Upper lobe of left lung (tissue), 4 donors: ENCODE results near the gene IL11RA.
A peak's percentile ranks its signal among the peaks of the same experiment; 100 is the strongest.

Experiments used
- CTCF ChIP-seq, 6 experiments: fragments of 450-650 bp in 4 of 6; fragments of 200-600 bp in 2 of 6; sonication (generic) in 2 of 6; IDR thresholded peaks; one replicate each; pipeline ENCODE4 v1.5.1; 2016 to 2019; ENCODE audit warnings: antibody characterized with exemption in 6 of 6
- POLR2A ChIP-seq, 4 donors: fragments of 450-650 bp; IDR thresholded peaks; one replicate each; pipeline ENCODE4 v1.5.1; 2016 to 2017; ENCODE audit warnings: antibody characterized with exemption in 4 of 4, mild to moderate bottlenecking in 2 of 4
- POLR2AphosphoS5 ChIP-seq, 2 donors: sonication (generic); formaldehyde crosslinking; IDR thresholded peaks; one replicate each; pipeline ENCODE4 v1.5.1; 2017; ENCODE audit warnings: antibody characterized with exemption in 2 of 2

- TF ChIP-seq POLR2AphosphoS5 (IDR thresholded peaks at IDR 0.05) (no peak), CTCF (IDR thresholded peaks at IDR 0.05) (peak; percentile 87 to 99 (median 92)), POLR2A (IDR thresholded peaks at IDR 0.05) (no peak)
Observed at GRCh38 chr9:34701769-34702736, 50.1 kb downstream of the IL11RA start.
